Upper lobe of left lung (tissue), 6 donors: ENCODE data around the gene KMT2C. TPM values are rescaled to one million over a fixed set of nuclear protein-coding genes. Genes with fewer than 3 reads are reported as not detected.
"Not testable (repeated sequence)": the region's sequence is repeated elsewhere in the genome, so short reads cannot be mapped to it uniquely, and the experiment has no call there.

Experiments
- ATAC-seq, 2 donors: fragments of 200-7000 bp; cut with Tn5 transposase; one replicate each; pipeline ENCODE4 v1.9.1; 2022; ENCODE audit warnings: mild to moderate bottlenecking in 2 of 2, moderate library complexity in 2 of 2; ENCODE audit not compliant: low FRiP score in 2 of 2
- DNase-seq, 2 donors: peaks; one replicate each; pipeline ENCODE4 v3.0.0-alpha.2; 2019 to 2020
- H3K27ac ChIP-seq, 4 donors: fragments of 200-600 bp; sonication (generic); one replicate each; pipeline ENCODE4 v1.5.1; 2016 to 2019
- H3K27me3 ChIP-seq, 4 donors: fragments of 200-600 bp; sonication (generic); one replicate each; pipeline ENCODE4 v1.5.1; 2017 to 2019
- H3K36me3 ChIP-seq, 4 donors: fragments of 200-600 bp; sonication (generic); one replicate each; pipeline ENCODE4 v1.5.1; 2016 to 2019
- H3K4me1 ChIP-seq, 4 donors: fragments of 200-600 bp; sonication (generic); one replicate each; pipeline ENCODE4 v1.5.1; 2018 to 2019
- H3K4me3 ChIP-seq, 4 donors: fragments of 200-600 bp; sonication (generic); one replicate each; pipeline ENCODE4 v1.5.1; 2017 to 2019; ENCODE audit warnings: mild to moderate bottlenecking in 2 of 4, moderate library complexity in 1 of 4
- H3K9me3 ChIP-seq, 4 donors: fragments of 200-600 bp; sonication (generic); one replicate each; pipeline ENCODE4 v1.5.1; 2018 to 2019
- CTCF ChIP-seq, 6 experiments: fragments of 450-650 bp in 4 of 6; fragments of 200-600 bp in 2 of 6; sonication (generic) in 2 of 6; IDR thresholded peaks; one replicate each; pipeline ENCODE4 v1.5.1; 2016 to 2019; ENCODE audit warnings: antibody characterized with exemption in 6 of 6
- EP300 ChIP-seq, 4 donors: sonication (generic); formaldehyde crosslinking; IDR thresholded peaks; one replicate each; pipeline ENCODE4 v1.5.1; 2017; ENCODE audit warnings: antibody characterized with exemption in 4 of 4, control low read depth in 2 of 4
- POLR2A ChIP-seq, 4 donors: fragments of 450-650 bp; IDR thresholded peaks; one replicate each; pipeline ENCODE4 v1.5.1; 2016 to 2017; ENCODE audit warnings: antibody characterized with exemption in 4 of 4, mild to moderate bottlenecking in 2 of 4
- POLR2AphosphoS5 ChIP-seq, 2 donors: sonication (generic); formaldehyde crosslinking; IDR thresholded peaks; one replicate each; pipeline ENCODE4 v1.5.1; 2017; ENCODE audit warnings: antibody characterized with exemption in 2 of 2
- WGBS, 2 donors: methylation state at CpG; one replicate each; pipeline ENCODE4 v1.1.5; 2017 to 2018; 5-methylcytosine and 5-hydroxymethylcytosine counted together
- total RNA-seq, 6 donors: library from RNA; depleted of rRNA in 4 of 6; stranded (reverse); fragments of >200 nt in 4 of 6; gene quantifications; one replicate each; pipeline versions ENCODE4 v1.1.0 to v1.2.1, GENCODE V29; 2016 to 2021
- donor health status: DM: no; HTN: no; CAD: no; lungs with moderate emphysema.
- donor health status: DM: no; HTN: yes; CAD: no; lungs with severe emphysema.

The KMT2C gene
- total RNA-seq, 6 donors from 2014 or later, result 60.5 to 108 (median 85.0) TPM

DNA sequence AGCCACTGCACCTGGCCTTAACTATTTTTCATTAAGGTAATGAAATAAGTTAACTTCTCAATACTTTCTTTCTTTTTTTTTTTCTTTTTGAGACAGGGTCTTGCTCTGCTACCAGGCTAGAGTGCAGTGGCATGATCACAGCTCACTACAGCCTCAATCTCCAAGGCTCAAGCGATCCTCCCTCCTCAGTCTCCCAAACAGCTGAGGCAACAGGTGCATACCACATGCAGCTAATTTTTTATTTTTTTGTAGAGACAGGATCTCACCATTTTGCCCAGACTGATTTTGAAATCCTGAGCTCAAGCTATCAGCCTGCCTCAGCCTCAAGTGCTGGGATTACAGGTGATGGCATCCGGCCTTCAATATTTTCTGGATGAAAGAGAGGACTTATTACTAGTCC, 21.0 kb downstream of the KMT2C start:
- Histone ChIP-seq H3K9me3 (no peaks in the 10 kb centered on the region), H3K27me3 (no peaks in the 10 kb centered on the region), H3K4me1 (peaks cover 0 to 11% (median 0%) of the 10 kb centered on the region in 4 donors), H3K27ac (no peak overlapping the region), H3K4me3 (no peak overlapping the region), H3K36me3 (no peaks in the 10 kb centered on the region)
- no peak for TF ChIP-seq CTCF (IDR thresholded peaks at IDR 0.05)
- TF ChIP-seq POLR2A (IDR thresholded peaks at IDR 0.05), result no peak
- TF ChIP-seq EP300 (IDR thresholded peaks at IDR 0.05), result no peak
- TF ChIP-seq POLR2AphosphoS5 (IDR thresholded peaks at IDR 0.05), result no peak
- WGBS, 2 donors, result 80 to 88% methylated on average over 2 of the region's 2 CpGs
- ATAC-seq (no peak), DNase-seq (no peak)

DNA sequence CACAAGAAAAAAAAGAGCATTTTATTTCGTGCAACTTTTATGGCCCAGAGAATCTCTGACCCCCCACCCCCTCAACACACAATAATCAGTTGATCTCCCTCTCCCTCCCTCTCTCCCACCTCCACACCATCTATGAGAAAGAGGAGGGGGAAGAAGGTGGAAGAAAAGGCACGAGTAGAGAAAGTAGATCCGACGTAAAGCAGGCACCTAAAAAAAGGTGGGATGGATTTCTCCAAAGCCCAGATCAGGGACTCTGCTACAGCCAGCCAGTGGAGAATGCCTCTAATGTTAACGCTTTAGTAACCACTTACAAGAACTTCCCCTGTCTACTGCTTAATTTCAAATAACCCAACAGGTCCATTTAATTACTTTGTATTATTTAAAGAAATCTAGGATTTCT, 24.4 kb downstream of the KMT2C start:
- ATAC-seq, result peak in 1 of 2 donors; percentile 8
- H3K36me3 ChIP-seq, result no peaks in the 10 kb centered on the region
- no peak overlapping the region for H3K27ac ChIP-seq
- H3K27me3 ChIP-seq, result no peaks in the 10 kb centered on the region
- WGBS, 2 donors, result 27 to 43% methylated on average over 5 of the region's 5 CpGs
- no peak for DNase-seq
- H3K4me1 ChIP-seq, result peaks cover 0 to 8% (median 0%) of the 10 kb centered on the region in 4 donors
- TF ChIP-seq CTCF (IDR thresholded peaks at IDR 0.05), result no peak
- TF ChIP-seq POLR2AphosphoS5 (IDR thresholded peaks at IDR 0.05), result no peak
- TF ChIP-seq EP300 (IDR thresholded peaks at IDR 0.05), result no peak
- no peak for TF ChIP-seq POLR2A (IDR thresholded peaks at IDR 0.05)
- no peaks in the 10 kb centered on the region for H3K9me3 ChIP-seq
- H3K4me3 ChIP-seq, result no peak overlapping the region

GRCh38 chr7:152406491-152406890, 29.3 kb downstream of the KMT2C start:
- Histone ChIP-seq H3K9me3 (no peaks in the 10 kb centered on the region), H3K4me1 (no peaks in the 10 kb centered on the region), H3K27ac (no peak overlapping the region), H3K36me3 (no peaks in the 10 kb centered on the region), H3K27me3 (no peaks in the 10 kb centered on the region), H3K4me3 (no peak overlapping the region)
- WGBS, 2 donors, result 15 to 27% methylated on average over 3 of the region's 3 CpGs
- ATAC-seq (peak; percentile 5 to 24), DNase-seq (no peak)
- no peak for TF ChIP-seq EP300 (IDR thresholded peaks at IDR 0.05)

DNA sequence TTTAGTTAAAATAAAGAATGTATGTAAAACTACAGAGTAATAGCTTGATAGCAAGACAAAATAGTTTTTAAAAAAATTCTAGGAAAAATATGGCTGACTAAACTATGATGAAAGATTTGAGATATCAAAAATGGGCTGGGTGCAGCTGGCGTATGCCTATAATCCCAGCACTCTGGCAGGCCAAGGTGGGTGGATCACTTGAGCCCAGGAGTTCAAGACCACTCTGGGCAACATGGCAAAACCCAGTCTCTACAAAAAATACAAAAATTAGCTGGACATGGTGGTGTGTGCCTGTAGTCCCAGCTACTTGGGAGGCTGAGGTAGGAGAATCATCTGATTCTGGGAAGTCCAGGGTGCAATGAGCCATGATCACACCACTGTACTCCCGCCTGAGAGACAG, 29.8 kb downstream of the KMT2C start:
- H3K27me3 ChIP-seq, H3K36me3 ChIP-seq, DNase-seq, H3K4me3 ChIP-seq, H3K4me1 ChIP-seq, H3K9me3 ChIP-seq, H3K27ac ChIP-seq: not testable (repeated sequence)
- peak; percentile 16 to 44 for ATAC-seq
- 52 to 55% methylated on average over 2 of the region's 2 CpGs for WGBS, 2 donors

DNA sequence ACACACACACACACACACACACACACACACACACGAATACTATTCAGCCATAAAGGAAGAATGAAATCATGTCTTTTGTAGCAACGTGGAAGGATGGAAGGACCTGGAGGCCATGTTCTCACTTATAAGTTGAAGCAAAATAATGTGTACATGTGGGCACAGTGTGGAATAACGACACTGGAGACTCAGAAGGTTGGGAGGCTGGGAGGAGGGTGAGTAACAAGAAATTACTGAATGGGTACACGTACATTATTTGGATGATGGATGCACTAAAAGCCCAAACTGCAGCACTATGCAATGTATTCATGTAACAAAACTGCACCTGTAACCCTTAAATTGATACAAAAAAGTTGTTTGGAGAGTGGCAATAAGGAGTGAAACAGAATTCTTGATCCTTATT, 32.1 kb downstream of the KMT2C start:
- ATAC-seq, result peak; percentile 15 to 28
- Histone ChIP-seq H3K9me3 (no peaks in the 10 kb centered on the region), H3K27ac (no peak overlapping the region), H3K27me3 (no peaks in the 10 kb centered on the region), H3K4me3 (no peak overlapping the region), H3K4me1 (no peaks in the 10 kb centered on the region), H3K36me3 (no peaks in the 10 kb centered on the region)
- DNase-seq, result no peak
- TF ChIP-seq EP300 (IDR thresholded peaks at IDR 0.05) (no peak), POLR2A (IDR thresholded peaks at IDR 0.05) (no peak), CTCF (IDR thresholded peaks at IDR 0.05) (no peak), POLR2AphosphoS5 (IDR thresholded peaks at IDR 0.05) (no peak)
- 43 to 47% methylated on average over 4 of the region's 4 CpGs for whole genome bisulfite sequencing, 2 donors

DNA sequence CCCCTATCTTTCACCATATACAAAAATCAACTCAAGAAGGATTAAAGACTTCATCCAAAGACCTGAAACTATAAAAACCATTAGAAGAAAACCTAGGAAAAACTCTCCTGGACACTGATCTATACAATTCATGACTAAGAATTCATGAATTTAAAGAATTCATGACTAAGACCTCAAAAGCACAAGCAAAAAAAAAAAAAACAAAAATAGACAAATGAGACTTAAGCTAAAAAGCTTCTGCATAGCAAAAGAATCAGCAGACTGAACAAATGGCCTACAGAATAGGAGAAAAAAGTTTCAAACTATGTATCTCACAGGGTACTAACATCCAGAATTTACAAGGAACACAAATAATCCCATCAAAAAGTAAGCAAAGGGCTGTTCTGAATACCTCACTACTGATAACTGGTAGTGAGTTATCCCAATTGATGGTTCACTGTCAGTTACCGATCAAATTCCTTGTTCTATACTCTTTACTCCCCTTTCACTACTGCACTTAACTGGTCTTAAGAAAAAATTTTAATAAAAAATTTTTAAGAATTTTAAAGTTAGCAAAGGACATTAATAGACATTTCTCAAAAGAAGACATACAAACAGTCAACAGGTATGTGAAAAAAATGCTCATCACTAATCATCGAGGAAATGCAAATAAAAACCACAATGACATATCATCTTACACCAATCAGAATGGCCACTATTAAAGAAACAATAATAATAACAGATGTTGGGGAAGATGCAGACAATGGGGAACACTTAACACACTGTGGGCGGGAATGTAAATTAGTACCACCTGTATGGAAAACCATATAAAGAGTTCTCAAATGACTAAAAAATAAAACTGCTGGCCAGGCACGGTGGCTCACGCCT, 33.2 kb downstream of the KMT2C start:
- Histone ChIP-seq H3K27ac (no peak overlapping the region), H3K4me3 (no peak overlapping the region), H3K9me3 (no peaks in the 10 kb centered on the region), H3K36me3 (no peaks in the 10 kb centered on the region), H3K4me1 (no peaks in the 10 kb centered on the region), H3K27me3 (no peaks in the 10 kb centered on the region)
- WGBS, 2 donors, result 48 to 52% methylated on average over 5 of the region's 5 CpGs
- no peak for TF ChIP-seq POLR2A (IDR thresholded peaks at IDR 0.05)
- TF ChIP-seq POLR2AphosphoS5 (IDR thresholded peaks at IDR 0.05), result no peak
- TF ChIP-seq CTCF (IDR thresholded peaks at IDR 0.05), result no peak
- TF ChIP-seq EP300 (IDR thresholded peaks at IDR 0.05), result no peak
- DNase-seq (no peak), ATAC-seq (peak; percentile 34 to 45)
